Measurements from ENCODE around the gene GPD1.
A peak's percentile ranks its signal among the peaks of the same experiment; 100 is the strongest.

GPD1 gene

GRCh38 chr12:50110762-50111351 is 7.0 kb downstream of the GPD1 start:
- H3K4me3 ChIP-seq (replicated peaks in 1 of 2; ENCODE audit: low read depth in 2 of 2, low read length in 2 of 2) = peak overlapping the region in 1 of 2 donors; percentile 32
- peak; percentile 42 to 56 for DNase-seq (ENCODE audit: low read depth in 2 of 2)
- TF ChIP-seq, protein P1, sequence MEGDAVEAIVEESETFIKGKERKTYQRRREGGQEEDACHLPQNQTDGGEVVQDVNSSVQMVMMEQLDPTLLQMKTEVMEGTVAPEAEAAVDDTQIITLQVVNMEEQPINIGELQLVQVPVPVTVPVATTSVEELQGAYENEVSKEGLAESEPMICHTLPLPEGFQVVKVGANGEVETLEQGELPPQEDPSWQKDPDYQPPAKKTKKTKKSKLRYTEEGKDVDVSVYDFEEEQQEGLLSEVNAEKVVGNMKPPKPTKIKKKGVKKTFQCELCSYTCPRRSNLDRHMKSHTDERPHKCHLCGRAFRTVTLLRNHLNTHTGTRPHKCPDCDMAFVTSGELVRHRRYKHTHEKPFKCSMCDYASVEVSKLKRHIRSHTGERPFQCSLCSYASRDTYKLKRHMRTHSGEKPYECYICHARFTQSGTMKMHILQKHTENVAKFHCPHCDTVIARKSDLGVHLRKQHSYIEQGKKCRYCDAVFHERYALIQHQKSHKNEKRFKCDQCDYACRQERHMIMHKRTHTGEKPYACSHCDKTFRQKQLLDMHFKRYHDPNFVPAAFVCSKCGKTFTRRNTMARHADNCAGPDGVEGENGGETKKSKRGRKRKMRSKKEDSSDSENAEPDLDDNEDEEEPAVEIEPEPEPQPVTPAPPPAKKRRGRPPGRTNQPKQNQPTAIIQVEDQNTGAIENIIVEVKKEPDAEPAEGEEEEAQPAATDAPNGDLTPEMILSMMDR (IDR thresholded peaks at IDR 0.05; ENCODE audit: low read depth, low read length) = no peak

DNA sequence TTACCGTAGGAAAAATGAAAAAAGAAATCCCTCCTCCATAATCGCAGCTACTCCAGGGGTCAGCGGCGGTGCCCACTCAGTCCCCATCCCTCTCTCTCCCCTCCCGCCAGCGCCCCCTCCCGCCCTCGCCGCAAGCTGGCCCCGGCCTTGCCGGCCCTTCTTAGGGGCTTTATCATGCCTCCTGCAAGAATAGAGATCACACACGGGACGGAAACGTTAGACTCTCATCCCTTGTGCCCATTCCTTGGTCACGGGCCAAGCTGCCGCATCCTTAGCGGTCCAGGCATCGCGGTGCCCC is 7.5 kb downstream of the GPD1 start:
- TF ChIP-seq, protein P1 (IDR thresholded peaks at IDR 0.05; ENCODE audit: low read depth, low read length) = no peak
- H3K4me3 ChIP-seq (replicated peaks in 1 of 2; ENCODE audit: low read depth in 2 of 2, low read length in 2 of 2) = peak overlapping the region in 1 of 2 donors; percentile 32
- DNase-seq (ENCODE audit: low read depth in 2 of 2) = no peak

DNA sequence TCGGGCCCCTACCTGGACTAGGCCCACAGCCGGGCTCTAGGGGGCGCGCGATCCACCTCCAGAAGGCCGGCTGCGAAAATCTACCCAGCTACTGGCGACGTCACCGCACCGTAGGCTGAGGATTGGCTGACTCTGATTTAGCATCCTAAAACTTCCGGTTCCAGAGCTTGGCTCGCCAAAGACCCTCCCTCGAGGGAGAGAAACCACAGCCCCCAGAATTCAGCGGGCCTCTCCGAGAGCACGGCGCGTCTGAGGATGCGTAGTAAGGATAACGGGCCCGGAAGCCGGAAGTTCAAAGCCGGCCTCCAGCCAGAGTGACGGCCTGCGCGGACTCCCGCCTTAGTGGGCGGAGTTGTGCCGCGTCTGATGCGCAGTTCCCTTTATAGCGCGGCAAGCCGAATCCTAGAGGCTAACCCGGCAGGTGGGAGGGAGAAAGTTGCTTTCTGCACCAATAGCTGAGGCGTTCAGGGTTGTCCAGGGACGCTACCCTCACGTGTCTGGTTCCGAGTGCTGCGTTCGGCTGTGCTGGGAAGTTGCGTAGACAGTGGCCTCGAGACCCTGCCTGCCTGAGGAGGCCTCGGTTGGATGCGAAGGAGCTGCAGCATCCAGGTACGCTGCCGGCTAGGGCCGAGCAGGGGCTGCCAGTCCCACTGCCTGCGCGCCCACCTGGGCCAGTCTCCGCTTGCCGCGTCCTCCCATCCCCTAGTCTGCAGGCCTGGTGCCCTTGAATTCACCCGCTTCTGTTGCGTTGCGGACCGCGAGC is 8.1 kb downstream of the GPD1 start, which contains the start of gene COX14:
COX14 (plus strand) TSS at position 544 of the 763 bp plus-strand sequence. CDS start 7,808 bp downstream, outside the sequence.
- peak; percentile 100 for DNase-seq (ENCODE audit: low read depth in 2 of 2)
- peak within 1 kb of the TSS; percentile 99 to 100 for H3K4me3 ChIP-seq (replicated peaks in 1 of 2; ENCODE audit: low read depth in 2 of 2, low read length in 2 of 2)
- TF ChIP-seq, protein P1 (IDR thresholded peaks at IDR 0.05; ENCODE audit: low read depth, low read length) = peak; percentile 90

DNA sequence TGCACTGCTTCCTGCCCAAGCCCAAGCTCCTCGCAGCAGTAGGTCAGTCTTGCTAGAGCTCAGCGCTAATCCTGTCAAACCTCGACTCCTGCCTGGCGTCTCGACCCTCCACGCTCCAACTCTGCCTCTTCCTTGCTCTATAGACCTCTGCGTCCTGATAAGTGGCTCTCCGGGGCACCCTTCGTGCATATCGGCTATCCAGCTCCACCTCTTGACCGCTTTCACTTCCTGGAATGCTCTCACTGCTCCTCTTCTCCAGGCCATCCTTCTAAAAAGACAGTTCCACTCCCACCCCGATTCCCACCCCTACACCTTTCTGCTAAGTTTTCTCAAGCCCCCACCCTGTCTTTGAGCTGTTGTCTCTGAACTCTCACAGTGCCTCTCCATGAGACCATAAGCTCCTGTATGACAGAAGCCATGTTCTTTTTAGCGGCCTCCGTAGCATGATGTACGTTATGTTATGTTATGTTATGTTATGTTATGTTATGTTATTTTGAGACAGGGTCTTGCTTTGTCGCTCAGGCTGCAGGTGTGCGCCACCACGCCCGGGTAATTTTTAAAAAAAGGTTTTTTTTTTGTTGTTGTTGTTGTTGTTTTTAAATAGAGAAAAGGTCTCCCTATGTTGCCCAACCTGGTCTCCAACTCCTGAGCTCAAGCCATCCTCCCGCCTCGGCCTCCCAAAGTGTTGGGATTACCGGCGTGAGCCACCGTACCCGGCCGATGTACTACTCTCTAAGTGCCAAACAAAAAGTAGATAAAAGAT is 8.8 kb downstream of the GPD1 start:
- TF ChIP-seq, protein P1 (IDR thresholded peaks at IDR 0.05; ENCODE audit: low read depth, low read length) = no peak
- no peak for DNase-seq (ENCODE audit: low read depth in 2 of 2)
- H3K4me3 ChIP-seq (replicated peaks in 1 of 2; ENCODE audit: low read depth in 2 of 2, low read length in 2 of 2) = peak overlapping the region; percentile 99 to 100

- TF ChIP-seq, protein P1 (IDR thresholded peaks at IDR 0.05; ENCODE audit: low read depth, low read length) = no peak
- no peak overlapping the region for H3K4me3 ChIP-seq (replicated peaks in 1 of 2; ENCODE audit: low read depth in 2 of 2, low read length in 2 of 2)
These were observed 13.3 kb downstream of the GPD1 start for GRCh38 chr12:50117057-50117622.

DNA sequence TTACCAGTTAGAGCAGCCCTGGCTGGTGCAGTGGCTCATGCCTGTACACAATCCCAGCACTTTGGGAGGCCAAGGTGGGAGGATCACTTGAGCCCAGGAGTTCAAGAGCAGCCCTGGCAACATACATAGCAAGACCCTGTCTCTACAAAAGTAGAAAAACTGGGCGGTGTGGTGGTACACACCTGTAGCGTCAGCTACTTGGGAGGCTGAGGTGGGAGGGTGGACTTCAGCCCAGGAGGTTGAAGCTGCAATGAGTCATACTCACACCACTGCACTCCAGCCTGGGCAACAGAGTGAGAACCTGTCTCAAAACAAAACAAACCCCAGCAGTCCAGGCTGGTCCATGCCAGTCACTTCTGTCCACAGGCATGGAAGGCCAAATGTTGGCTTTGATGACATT is 15.6 kb downstream of the GPD1 start:
- DNase-seq (ENCODE audit: low read depth in 2 of 2) = no peak
- TF ChIP-seq, protein P1 (IDR thresholded peaks at IDR 0.05; ENCODE audit: low read depth, low read length) = no peak
- no peak overlapping the region for H3K4me3 ChIP-seq (replicated peaks in 1 of 2; ENCODE audit: low read depth in 2 of 2, low read length in 2 of 2)

More at GRCh38 chr12:50117057-50117622, 13.3 kb downstream of the GPD1 start:
- DNase-seq (ENCODE audit: low read depth in 2 of 2) = no peak
